ENCODE data around the gene CASP10. TPM values are rescaled to one million over a fixed set of nuclear protein-coding genes. Genes with fewer than 3 reads are reported as not detected.

Gene CASP10
- total and polyA plus RNA-seq, 2 of the 13 experiments (the other 11 are each of a cell fraction or from before 2014, with no cell fraction given), result 22.2 to 23.8 TPM

DNA sequence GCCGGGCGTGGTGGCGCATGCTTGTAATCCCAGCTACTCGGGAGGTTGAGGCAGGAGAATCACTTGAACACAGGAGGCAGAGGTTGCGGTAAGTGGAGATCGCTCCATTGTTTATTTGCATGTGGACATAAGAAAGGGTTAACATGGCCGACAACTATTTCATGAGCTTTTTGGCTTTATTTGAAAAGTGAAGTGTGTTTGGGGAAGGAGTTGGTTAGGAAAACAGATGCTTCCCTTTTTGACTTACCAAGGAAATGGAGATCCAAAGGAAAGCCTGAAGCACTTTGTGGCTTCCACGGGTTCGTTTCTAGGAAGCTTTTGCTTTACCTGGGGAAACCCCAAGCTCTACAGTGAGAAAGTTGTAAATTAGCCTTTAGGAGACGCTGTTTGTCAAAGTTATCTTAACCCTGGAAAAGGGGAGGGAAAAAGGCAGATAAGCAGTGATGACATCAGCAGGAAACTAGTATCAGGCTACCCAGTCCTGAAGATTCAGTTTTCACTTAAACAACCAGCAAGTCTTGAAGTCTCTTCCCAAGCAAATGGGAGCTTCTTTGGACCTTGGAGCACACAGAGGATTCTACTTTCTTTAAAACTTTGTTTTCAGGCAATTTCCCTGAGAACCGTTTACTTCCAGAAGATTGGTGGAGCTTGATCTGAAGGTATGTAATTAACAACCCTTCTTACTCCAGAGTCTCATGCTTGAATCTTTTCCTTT, at the start of gene CASP10 (continued):
- TF ChIP-seq KLF9 (CRISPR knock-in tag; IDR thresholded peaks at IDR 0.05; ENCODE audit: low read depth) (0 out of 2 replicates have a peak, but pooled peaks have one; percentile 37), ZSCAN29 (CRISPR knock-in tag; conservative IDR thresholded peaks at IDR 0.05) (0 out of 2 replicates have a peak, but pooled peaks have one; percentile 44), ZSCAN25 (CRISPR knock-in tag; IDR thresholded peaks at IDR 0.05) (0 out of 2 replicates have a peak, but pooled peaks have one; percentile 54), REPIN1 (CRISPR knock-in tag; IDR thresholded peaks at IDR 0.05; ENCODE audit: borderline replicate concordance, low read depth) (no peak; the same call in 1 of the 2 replicates), ZNF615 (CRISPR knock-in tag; IDR thresholded peaks at IDR 0.05; ENCODE audit: borderline replicate concordance) (no peak), ZKSCAN1 (IDR thresholded peaks at IDR 0.05; ENCODE audit: low read length) (no peak), ZNF343 (CRISPR knock-in tag; IDR thresholded peaks at IDR 0.05) (no peak), ZNF263 (CRISPR knock-in tag; IDR thresholded peaks at IDR 0.05) (peak; percentile 71; the same call in 1 of the 2 replicates), MYC (CRISPR knock-in tag; IDR thresholded peaks at IDR 0.05; ENCODE audit: borderline replicate concordance) (no peak; the same call in 1 of the 2 replicates), CENPT (CRISPR knock-in tag; IDR thresholded peaks at IDR 0.05; ENCODE audit: low read depth) (no peak), ZNF674 (CRISPR knock-in tag; IDR thresholded peaks at IDR 0.05; ENCODE audit: low read depth) (no peak), PAX8 (CRISPR knock-in tag; IDR thresholded peaks at IDR 0.05; ENCODE audit: borderline replicate concordance) (no peak), ZNF350 (CRISPR knock-in tag; IDR thresholded peaks at IDR 0.05; ENCODE audit: borderline replicate concordance, low read depth) (0 out of 2 replicates have a peak, but pooled peaks have one; percentile 48), NRL (CRISPR knock-in tag; IDR thresholded peaks at IDR 0.05; ENCODE audit: borderline replicate concordance) (no peak), MTF1 (CRISPR knock-in tag; IDR thresholded peaks at IDR 0.05) (peak; percentile 50; the same call in 1 of the 2 replicates), FOXA1 (IDR thresholded peaks at IDR 0.05) (no peak), FOXA1 (CRISPR knock-in tag; IDR thresholded peaks at IDR 0.05) (peak; percentile 84), ZSCAN12 (CRISPR knock-in tag; IDR thresholded peaks at IDR 0.05) (peak; percentile 11; the same call in 1 of the 2 replicates)
- TF ChIP-seq, protein P1, sequence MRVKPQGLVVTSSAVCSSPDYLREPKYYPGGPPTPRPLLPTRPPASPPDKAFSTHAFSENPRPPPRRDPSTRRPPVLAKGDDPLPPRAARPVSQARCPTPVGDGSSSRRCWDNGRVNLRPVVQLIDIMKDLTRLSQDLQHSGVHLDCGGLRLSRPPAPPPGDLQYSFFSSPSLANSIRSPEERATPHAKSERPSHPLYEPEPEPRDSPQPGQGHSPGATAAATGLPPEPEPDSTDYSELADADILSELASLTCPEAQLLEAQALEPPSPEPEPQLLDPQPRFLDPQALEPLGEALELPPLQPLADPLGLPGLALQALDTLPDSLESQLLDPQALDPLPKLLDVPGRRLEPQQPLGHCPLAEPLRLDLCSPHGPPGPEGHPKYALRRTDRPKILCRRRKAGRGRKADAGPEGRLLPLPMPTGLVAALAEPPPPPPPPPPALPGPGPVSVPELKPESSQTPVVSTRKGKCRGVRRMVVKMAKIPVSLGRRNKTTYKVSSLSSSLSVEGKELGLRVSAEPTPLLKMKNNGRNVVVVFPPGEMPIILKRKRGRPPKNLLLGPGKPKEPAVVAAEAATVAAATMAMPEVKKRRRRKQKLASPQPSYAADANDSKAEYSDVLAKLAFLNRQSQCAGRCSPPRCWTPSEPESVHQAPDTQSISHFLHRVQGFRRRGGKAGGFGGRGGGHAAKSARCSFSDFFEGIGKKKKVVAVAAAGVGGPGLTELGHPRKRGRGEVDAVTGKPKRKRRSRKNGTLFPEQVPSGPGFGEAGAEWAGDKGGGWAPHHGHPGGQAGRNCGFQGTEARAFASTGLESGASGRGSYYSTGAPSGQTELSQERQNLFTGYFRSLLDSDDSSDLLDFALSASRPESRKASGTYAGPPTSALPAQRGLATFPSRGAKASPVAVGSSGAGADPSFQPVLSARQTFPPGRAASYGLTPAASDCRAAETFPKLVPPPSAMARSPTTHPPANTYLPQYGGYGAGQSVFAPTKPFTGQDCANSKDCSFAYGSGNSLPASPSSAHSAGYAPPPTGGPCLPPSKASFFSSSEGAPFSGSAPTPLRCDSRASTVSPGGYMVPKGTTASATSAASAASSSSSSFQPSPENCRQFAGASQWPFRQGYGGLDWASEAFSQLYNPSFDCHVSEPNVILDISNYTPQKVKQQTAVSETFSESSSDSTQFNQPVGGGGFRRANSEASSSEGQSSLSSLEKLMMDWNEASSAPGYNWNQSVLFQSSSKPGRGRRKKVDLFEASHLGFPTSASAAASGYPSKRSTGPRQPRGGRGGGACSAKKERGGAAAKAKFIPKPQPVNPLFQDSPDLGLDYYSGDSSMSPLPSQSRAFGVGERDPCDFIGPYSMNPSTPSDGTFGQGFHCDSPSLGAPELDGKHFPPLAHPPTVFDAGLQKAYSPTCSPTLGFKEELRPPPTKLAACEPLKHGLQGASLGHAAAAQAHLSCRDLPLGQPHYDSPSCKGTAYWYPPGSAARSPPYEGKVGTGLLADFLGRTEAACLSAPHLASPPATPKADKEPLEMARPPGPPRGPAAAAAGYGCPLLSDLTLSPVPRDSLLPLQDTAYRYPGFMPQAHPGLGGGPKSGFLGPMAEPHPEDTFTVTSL (CRISPR knock-in tag; IDR thresholded peaks at IDR 0.05; ENCODE audit: borderline replicate concordance), result peak; percentile 81; the same call in 1 of the 2 replicates
- TF ChIP-seq, protein P2, sequence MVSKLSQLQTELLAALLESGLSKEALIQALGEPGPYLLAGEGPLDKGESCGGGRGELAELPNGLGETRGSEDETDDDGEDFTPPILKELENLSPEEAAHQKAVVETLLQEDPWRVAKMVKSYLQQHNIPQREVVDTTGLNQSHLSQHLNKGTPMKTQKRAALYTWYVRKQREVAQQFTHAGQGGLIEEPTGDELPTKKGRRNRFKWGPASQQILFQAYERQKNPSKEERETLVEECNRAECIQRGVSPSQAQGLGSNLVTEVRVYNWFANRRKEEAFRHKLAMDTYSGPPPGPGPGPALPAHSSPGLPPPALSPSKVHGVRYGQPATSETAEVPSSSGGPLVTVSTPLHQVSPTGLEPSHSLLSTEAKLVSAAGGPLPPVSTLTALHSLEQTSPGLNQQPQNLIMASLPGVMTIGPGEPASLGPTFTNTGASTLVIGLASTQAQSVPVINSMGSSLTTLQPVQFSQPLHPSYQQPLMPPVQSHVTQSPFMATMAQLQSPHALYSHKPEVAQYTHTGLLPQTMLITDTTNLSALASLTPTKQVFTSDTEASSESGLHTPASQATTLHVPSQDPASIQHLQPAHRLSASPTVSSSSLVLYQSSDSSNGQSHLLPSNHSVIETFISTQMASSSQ (IDR thresholded peaks at IDR 0.05; ENCODE audit: low read depth), result no peak
- TF ChIP-seq, protein P2 (CRISPR knock-in tag; IDR thresholded peaks at IDR 0.05; ENCODE audit: borderline replicate concordance), result peak; percentile 48; the same call in 1 of the 2 replicates

Data from HepG2 (cell line).